CD4-positive, CD25-positive, alpha-beta regulatory T cell (primary cell): ENCODE measurements around the gene PYCARD. TPM values are rescaled to one million over a fixed set of nuclear protein-coding genes. Genes with fewer than 3 reads are reported as not detected.

ENCODE experiments used
- ATAC-seq, 2 donors: fragments of 150-1000 bp; cut with Tn5 transposase; one replicate each; pipeline ENCODE4 v1.10.0; 2021; ENCODE audit warnings: low read depth in 2 of 2, moderate number of reproducible peaks in 2 of 2, moderate library complexity in 1 of 2
- DNase-seq, 3 donors: peaks; one replicate each; pipeline versions ENCODE4 v3.0.0 to v3.0.0-alpha.2; 2012 to 2022; ENCODE audit warnings: mixed read lengths in 1 of 3
- H3K27ac ChIP-seq: one replicate; pipeline ENCODE4 v1.7.0; 2013; ENCODE audit warnings: mild to moderate bottlenecking, low read length; ENCODE audit not compliant: insufficient read depth, poor library complexity, severe bottlenecking
- H3K27me3 ChIP-seq: one replicate; pipeline ENCODE4 v1.7.0; 2013; ENCODE audit warnings: low read length; ENCODE audit not compliant: control insufficient read depth, insufficient read depth
- H3K36me3 ChIP-seq: one replicate; pipeline ENCODE4 v1.7.0; 2013; ENCODE audit warnings: mild to moderate bottlenecking, low read length, moderate library complexity; ENCODE audit not compliant: control insufficient read depth, insufficient read depth
- H3K4me1 ChIP-seq: 2 replicates; pipeline ENCODE4 v1.7.0; 2013; ENCODE audit warnings: mild to moderate bottlenecking, low read length; ENCODE audit not compliant: insufficient read depth, control insufficient read depth, poor library complexity, severe bottlenecking
- H3K4me3 ChIP-seq: one replicate; pipeline ENCODE4 v1.7.0; 2013; ENCODE audit warnings: low read depth, mild to moderate bottlenecking, low read length, moderate library complexity
- H3K9me3 ChIP-seq, 2 experiments: 1 replicate in 1 of 2; 2 replicates in 1 of 2; pipeline ENCODE4 v1.7.0; 2013; ENCODE audit warnings: low read length in 2 of 2, mild to moderate bottlenecking in 1 of 2, moderate library complexity in 1 of 2; ENCODE audit not compliant: control insufficient read depth in 2 of 2
- H3K27ac Mint-ChIP-seq, 3 donors: one replicate each; pipeline ENCODE4 v1.8.0; 2020 to 2022; ENCODE audit warnings: mild to moderate bottlenecking in 3 of 3, mixed read lengths in 3 of 3, moderate library complexity in 2 of 3
- H3K27me3 Mint-ChIP-seq: one replicate; pipeline ENCODE4 v1.8.0; 2022; ENCODE audit warnings: mild to moderate bottlenecking, mixed read lengths
- H3K36me3 Mint-ChIP-seq: one replicate; pipeline ENCODE4 v1.8.0; 2020; ENCODE audit warnings: mixed read lengths
- H3K4me1 Mint-ChIP-seq, 4 donors: one replicate each; pipeline ENCODE4 v1.8.0; 2020 to 2022; ENCODE audit warnings: mixed read lengths in 4 of 4, mild to moderate bottlenecking in 1 of 4
- H3K4me3 Mint-ChIP-seq, 4 donors: one replicate each; pipeline ENCODE4 v1.8.0; 2020 to 2022; ENCODE audit warnings: mild to moderate bottlenecking in 4 of 4, mixed read lengths in 4 of 4, moderate library complexity in 3 of 4
- H3K9me3 Mint-ChIP-seq, 7 donors: one replicate each; pipeline ENCODE4 v1.8.0; 2020 to 2022; ENCODE audit warnings: mixed read lengths in 7 of 7, mild to moderate bottlenecking in 3 of 7, moderate library complexity in 2 of 7
- polyA plus RNA-seq, 4 donors: library from polyadenylated mRNA; unstranded; fragments of 300-500 nt; fragmentation: Illumina TruSeq; gene quantifications; one replicate each; pipeline ENCODE4 v1.2.3, GENCODE V29; 2021
- total RNA-seq: library from RNA; stranded (reverse); gene quantifications from one replicate; pipeline ENCODE4 v1.2.3, GENCODE V29; 2022

PYCARD gene
- total and polyA plus RNA-seq, 5 donors from 2014 or later, result 25.0 to 82.9 (median 67.0) TPM

DNA sequence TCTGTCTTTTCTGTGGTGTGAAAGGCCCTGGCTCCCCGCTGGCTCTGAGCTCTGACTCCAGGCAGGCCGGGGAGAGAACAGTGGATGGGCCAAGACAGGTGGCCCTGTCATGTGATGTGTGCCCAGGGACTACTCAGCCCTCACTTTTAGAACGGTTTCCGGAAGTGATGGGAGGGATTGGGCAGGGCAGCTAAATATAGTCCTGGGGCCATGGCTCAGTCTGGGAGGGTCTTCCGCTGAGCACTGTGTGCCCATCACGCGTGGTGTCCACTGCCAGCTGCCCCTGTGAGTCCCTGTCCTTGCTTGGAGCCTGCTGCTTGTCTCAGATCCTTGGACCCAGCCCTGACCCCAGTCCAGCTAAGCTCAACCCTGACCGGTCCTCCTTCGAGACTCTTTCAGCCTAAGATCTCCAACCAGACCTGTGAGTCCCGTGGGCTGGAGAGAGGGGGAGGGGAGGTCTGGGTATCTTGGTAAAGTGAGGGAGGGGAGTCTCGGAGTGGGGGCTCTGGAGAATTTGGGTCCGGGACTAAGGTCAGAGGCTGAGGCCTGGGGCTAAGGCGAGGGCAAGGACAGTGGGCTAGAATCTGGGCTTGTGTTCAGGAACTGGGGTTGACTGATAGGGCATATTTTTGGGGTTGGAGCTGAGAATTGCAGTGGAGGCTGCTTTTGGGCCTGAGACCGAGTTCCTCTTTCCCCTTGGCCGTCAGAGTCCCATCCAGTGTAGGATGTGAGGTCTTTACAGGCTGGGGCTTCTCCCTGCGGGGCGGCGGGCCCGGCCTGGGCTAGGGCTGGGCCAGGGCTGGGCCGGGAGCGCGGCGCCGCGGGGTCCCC lies 11.5 kb upstream of the PYCARD start, which contains the start of gene TRIM72:
TRIM72 (plus strand) TSS at position 243 of the 831 bp plus-strand sequence. CDS start 620 bp downstream, outside the sequence.
- Histone ChIP-seq H3K27ac (no peak within 1 kb of the TSS), H3K9me3 (no peaks in the 10 kb centered on the region), H3K36me3 (no peaks in the 10 kb centered on the region), H3K4me1 (peaks cover 26% of the 10 kb centered on the region), H3K4me3 (no peak within 1 kb of the TSS), H3K27me3 (peaks cover 15% of the 10 kb centered on the region)
- Mint-ChIP-seq H3K4me1 (peaks cover 0 to 17% (median 8%) of the 10 kb centered on the region in 4 donors), H3K36me3 (no peaks in the 10 kb centered on the region), H3K9me3 (peaks cover 0 to 5% (median 0%) of the 10 kb centered on the region in 7 donors), H3K27ac (peak within 1 kb of the TSS in 1 of 3 donors; percentile 26), H3K27me3 (peaks cover 63% of the 10 kb centered on the region), H3K4me3 (peak within 1 kb of the TSS in 3 of 4 donors; percentile 22 to 62 (median 43))
- ATAC-seq (no peak), DNase-seq (no peak)

DNA sequence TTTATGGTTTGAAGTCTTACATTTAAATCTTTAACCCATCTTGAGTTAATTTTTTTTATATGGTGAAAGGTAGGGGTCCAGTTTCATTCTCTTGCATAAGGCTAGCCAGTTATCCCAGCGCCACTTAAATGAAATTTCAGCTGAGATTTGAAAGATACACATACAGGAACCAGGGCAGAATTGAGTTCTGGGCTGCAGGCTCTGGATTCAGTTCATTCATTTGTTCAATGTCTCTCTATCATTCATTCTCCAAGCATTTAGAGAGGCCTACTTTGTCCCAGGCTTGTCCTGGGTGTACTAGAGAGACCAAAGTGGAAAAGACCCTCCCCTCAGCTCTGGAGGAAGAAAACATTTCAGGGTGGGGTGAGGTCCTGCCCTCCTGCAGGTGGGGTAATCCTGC lies 10.8 kb upstream of the PYCARD start:
- no peak for DNase-seq
- Mint-ChIP-seq H3K27me3 (peaks cover 55% of the 10 kb centered on the region), H3K4me1 (peaks cover 0 to 17% (median 8%) of the 10 kb centered on the region in 4 donors), H3K27ac (peak overlapping the region in 1 of 3 donors; percentile 5), H3K36me3 (no peaks in the 10 kb centered on the region), H3K4me3 (peak overlapping the region in 1 of 4 donors; percentile 43), H3K9me3 (peaks cover 0 to 5% (median 0%) of the 10 kb centered on the region in 7 donors)
- Histone ChIP-seq H3K4me1 (peaks cover 26% of the 10 kb centered on the region), H3K9me3 (no peaks in the 10 kb centered on the region), H3K4me3 (no peak overlapping the region), H3K27ac (no peak overlapping the region), H3K27me3 (peaks cover 15% of the 10 kb centered on the region), H3K36me3 (no peaks in the 10 kb centered on the region)
- ATAC-seq, result no peak

- peaks cover 26% of the 10 kb centered on the region for H3K27me3 Mint-ChIP-seq
- no peak overlapping the region for H3K27ac Mint-ChIP-seq
- ATAC-seq (no peak), DNase-seq (no peak)
- H3K4me3 Mint-ChIP-seq, result peak overlapping the region in 2 of 4 donors; percentile 26 to 75
- Histone ChIP-seq H3K4me1 (peaks cover 10% of the 10 kb centered on the region), H3K27ac (no peak overlapping the region), H3K36me3 (no peaks in the 10 kb centered on the region), H3K27me3 (peaks cover 2% of the 10 kb centered on the region), H3K9me3 (no peaks in the 10 kb centered on the region), H3K4me3 (no peak overlapping the region)
- H3K9me3 Mint-ChIP-seq, result peaks cover 0 to 2% (median 0%) of the 10 kb centered on the region in 7 donors
- H3K36me3 Mint-ChIP-seq, result no peaks in the 10 kb centered on the region
- peaks cover 9 to 15% (median 12%) of the 10 kb centered on the region in 4 donors for H3K4me1 Mint-ChIP-seq
These were observed 4.2 kb upstream of the PYCARD start for GRCh38 chr16:31206776-31207175.

GRCh38 chr16:31204871-31205666 lies 2.5 kb upstream of the PYCARD start:
- Histone ChIP-seq H3K9me3 (no peaks in the 10 kb centered on the region), H3K4me1 (peaks cover 27% of the 10 kb centered on the region), H3K27ac (no peak overlapping the region), H3K36me3 (no peaks in the 10 kb centered on the region), H3K4me3 (no peak overlapping the region), H3K27me3 (no peaks in the 10 kb centered on the region)
- ATAC-seq, result no peak
- Mint-ChIP-seq H3K4me1 (peaks cover 14 to 32% (median 23%) of the 10 kb centered on the region in 4 donors), H3K9me3 (peaks cover 0 to under 1% (median 0%) of the 10 kb centered on the region in 7 donors), H3K36me3 (no peaks in the 10 kb centered on the region), H3K27ac (peak overlapping the region in 2 of 3 donors; percentile 51 to 57), H3K4me3 (peak overlapping the region in 3 of 4 donors; percentile 34 to 95 (median 82)), H3K27me3 (peaks cover 21% of the 10 kb centered on the region)
- DNase-seq, result no peak

DNA sequence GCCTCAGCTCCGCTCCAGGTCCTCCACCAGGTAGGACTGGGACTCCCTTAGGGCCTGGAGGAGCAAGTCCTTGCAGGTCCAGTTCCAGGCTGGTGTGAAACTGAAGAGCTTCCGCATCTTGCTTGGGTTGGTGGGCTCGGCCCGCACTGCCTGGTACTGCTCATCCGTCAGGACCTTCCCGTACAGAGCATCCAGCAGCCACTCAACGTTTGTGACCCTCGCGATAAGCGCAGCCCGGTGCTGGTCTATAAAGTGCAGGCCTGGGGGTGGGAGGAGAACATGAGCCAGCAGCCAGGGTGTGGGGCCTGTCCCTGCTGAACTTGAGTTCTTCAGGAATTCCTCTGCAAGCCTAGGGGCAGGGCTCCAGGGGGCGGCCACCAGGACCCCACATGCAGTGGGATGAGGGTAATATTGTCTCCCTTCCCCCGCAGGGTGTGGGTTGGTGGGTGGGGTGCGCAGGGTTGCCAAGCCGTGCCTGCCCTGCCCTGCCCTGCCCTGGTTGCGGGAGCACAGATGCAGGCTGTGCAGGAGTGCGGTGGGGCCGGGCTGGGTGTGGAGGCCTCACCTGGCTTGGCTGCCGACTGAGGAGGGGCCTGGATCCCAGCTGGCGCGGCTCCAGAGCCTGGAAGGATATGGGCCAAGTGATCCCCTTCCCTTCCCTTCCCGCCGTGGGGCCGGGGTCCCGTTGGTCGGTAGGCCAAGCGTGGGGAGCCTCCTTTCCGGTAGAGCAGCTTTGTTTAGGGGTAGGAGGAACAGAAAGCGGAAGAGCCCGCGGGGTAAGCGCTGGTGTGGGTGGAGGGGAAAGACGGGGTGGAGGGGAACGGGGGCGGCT lies 762 bp downstream of the PYCARD start:
- Histone ChIP-seq H3K9me3 (no peaks in the 10 kb centered on the region), H3K4me3 (peak overlapping the region; percentile 59), H3K36me3 (peaks cover 4% of the 10 kb centered on the region), H3K4me1 (peaks cover 27% of the 10 kb centered on the region), H3K27me3 (no peaks in the 10 kb centered on the region), H3K27ac (no peak overlapping the region)
- Mint-ChIP-seq H3K36me3 (peaks cover 7% of the 10 kb centered on the region), H3K9me3 (no peaks in the 10 kb centered on the region), H3K27ac (peak overlapping the region; percentile 72 to 86 (median 84)), H3K4me3 (peak overlapping the region; percentile 91 to 95 (median 93)), H3K27me3 (peaks cover 15% of the 10 kb centered on the region), H3K4me1 (peaks cover 20 to 55% (median 38%) of the 10 kb centered on the region in 4 donors)
- peak in 2 of 3 donors; percentile 55 to 82 for DNase-seq
- peak; percentile 70 to 72 for ATAC-seq

DNA sequence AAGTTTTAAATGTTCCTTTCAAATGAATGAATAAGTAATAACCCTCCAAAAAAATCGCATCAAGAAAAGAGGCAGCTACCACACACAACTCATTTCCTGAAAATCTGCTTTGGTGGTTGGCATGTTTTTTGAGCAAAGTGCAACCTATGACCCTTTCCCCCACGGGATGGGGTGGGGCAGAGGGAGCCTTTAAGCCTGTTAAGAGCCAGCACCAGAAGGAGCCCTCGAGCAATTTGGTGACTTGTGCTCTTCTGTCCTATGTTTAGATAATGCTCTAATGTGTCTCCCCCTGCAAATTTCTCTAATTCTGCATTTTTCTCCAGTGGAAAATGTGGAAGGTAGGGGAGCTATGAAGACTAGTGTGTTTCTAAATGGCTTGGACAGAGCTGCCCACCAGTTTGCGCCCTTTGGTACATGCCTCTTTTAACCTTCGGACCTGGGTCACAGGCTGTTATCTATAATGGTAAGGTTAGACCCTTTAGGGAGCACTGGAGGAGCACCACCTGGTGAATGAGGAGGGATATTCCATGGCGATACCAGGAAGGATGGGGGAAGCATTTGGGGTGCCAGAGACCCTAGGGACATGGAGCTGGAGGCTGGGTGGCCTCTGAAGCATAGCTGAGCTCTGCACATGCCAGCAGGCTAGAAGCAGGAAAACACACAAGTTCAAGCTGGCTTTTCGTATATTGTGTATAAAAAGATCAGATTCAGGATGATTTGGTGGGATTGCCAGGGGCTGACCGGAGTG lies 1.6 kb downstream of the PYCARD start:
- DNase-seq, result peak in 2 of 3 donors; percentile 53 to 88
- Mint-ChIP-seq H3K4me1 (peaks cover 20 to 60% (median 40%) of the 10 kb centered on the region in 4 donors), H3K4me3 (peak overlapping the region; percentile 91 to 95 (median 92)), H3K27me3 (peaks cover 11% of the 10 kb centered on the region), H3K27ac (peak overlapping the region; percentile 72 to 90 (median 84)), H3K36me3 (peaks cover 11% of the 10 kb centered on the region), H3K9me3 (no peaks in the 10 kb centered on the region)
- Histone ChIP-seq H3K4me3 (peak overlapping the region; percentile 58), H3K27me3 (no peaks in the 10 kb centered on the region), H3K36me3 (peaks cover 10% of the 10 kb centered on the region), H3K9me3 (no peaks in the 10 kb centered on the region), H3K4me1 (peaks cover 27% of the 10 kb centered on the region), H3K27ac (no peak overlapping the region)
- peak; percentile 41 to 47 for ATAC-seq
